HG02852 (cell line): ENCODE measurements around the gene DNAJC10.

Experiments
- ATAC-seq: cut with Tn5 transposase; IDR thresholded peaks from one replicate; pipeline ENCODE4 v1.9.1; 2021; ENCODE audit warnings: mild to moderate bottlenecking, moderate library complexity; ENCODE audit not compliant: unreplicated experiment

DNAJC10 gene

DNA sequence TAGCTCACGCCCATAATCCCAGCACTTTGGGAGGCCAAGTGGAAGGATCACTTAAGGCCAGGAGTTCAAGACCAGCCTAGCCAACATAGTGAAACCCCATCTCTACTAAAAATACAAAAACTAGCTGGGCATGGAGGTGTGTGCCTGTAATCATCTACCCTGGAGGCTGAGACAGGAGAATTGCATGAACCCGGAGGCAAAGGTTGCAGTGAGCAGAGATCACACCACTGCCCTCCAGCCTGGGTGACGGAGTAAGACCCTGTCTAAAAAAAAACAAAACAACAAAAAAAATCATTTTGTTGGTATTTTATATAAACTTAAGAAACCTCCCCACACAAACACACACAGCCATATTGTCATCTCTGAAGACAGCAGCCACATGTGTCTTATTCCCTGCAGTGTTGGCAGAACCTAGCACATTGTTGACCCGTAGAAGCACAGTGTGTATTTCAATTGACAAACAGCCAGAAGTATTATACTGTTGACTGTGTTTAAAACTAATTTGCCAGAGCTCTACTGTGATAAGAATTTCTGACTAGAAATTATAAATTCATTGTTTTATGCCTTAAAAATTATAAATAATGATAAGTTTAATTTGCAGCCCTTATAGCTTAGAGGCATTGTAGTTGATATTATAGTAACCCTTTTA lies 68.1 kb downstream of the DNAJC10 start:
- ATAC-seq = no peak

GRCh38 chr2:182784777-182785176 lies 68.7 kb downstream of the DNAJC10 start:
- no peak for ATAC-seq

DNA sequence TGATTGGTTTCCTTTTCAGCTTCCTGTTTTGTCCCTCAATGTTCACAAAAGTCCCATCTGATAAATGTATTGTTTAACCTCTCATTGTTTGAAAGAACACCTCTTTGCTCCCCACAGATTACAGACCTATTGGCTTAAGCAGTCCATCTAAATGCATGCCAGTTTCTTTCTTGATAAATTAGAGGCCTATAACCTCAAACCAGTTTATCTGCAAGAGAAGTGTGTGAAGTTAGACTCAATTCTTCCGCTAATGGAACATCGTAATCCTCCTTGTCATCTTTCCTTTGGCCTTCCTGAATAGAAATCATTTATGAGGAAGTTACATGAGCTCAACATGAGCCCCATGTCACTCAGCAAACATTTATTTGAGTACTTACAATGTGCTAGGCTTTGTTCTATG lies 76.4 kb downstream of the DNAJC10 start:
- no peak for ATAC-seq

DNA sequence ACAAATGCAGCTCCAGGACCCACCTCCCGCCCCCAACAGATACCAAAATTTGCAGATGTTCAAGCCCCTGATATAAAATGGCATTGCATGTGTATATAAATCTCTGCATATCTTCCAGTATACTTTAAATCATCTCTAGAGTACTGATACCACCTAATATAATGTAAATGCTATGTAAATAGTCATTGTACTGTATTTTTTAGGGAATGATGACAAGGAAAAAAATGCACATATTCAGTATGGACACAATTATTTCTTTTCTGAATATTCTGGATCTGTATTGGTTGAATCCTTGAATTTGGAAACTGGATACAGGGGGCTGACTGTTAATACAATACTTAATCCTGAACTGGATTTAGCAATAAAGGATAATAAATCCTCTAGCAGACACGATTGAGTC lies 82.7 kb downstream of the DNAJC10 start:
- ATAC-seq = no peak

DNA sequence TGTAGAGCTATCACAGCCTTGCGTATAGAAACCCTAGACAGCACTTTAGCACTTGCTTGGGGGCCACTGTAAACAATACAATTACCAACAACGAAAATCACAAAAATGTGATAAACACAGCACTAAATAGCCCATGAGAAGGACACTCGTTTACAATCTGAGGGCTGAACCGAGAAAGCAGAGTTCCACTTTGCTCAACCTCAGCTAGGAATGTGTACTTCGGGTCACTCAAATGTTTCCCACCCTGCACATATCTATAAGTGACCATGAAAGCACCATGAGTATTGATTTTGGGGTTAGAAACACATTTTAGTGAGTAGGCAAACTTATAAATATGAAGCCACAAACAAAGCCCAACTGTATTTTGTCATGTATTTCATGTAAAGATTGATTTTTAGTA lies 88.1 kb downstream of the DNAJC10 start:
- no peak for ATAC-seq

GRCh38 chr2:182807319-182807718 lies 91.3 kb downstream of the DNAJC10 start:
- ATAC-seq = no peak

DNA sequence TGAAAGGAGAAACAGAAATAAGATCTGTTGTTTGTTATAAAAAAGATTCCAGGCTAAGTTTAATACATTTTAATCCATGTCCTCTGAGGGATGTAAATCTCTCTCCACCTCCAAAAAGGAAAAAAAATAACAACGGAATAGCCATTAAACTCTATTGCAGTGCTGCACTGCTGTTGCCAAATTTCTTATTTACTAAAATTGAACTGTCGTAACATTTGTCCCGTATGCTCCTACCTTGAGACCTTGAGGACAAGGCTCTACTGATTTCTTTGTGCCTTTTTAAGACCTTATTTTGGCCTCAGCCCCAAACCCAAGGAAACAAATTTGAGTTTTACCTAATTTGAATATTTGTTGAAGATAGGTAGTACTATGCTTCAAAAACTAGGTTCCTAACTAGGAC lies 94.0 kb downstream of the DNAJC10 start:
- no peak for ATAC-seq

DNA sequence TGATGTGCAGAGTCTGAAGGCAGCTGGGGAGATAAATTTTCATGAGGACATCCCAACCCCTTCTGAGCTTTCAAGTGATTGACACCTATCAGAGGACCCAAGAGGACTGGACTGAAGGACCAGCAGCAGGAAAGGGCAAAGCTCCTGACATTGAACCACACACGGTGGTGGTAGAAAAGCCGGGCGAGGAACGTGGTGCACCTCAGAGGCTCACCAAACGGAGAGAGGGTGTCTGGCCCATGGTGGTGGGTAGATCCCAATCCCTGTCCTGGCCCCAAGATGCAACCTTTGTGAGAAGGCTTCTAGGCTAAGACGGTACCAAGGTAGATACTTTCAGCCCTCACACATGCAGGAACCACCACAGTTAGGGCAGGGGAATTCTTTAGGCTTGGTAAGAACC lies 98.3 kb downstream of the DNAJC10 start:
- ATAC-seq = no peak

GRCh38 chr2:182814804-182815203 lies 98.7 kb downstream of the DNAJC10 start:
- no peak for ATAC-seq

DNA sequence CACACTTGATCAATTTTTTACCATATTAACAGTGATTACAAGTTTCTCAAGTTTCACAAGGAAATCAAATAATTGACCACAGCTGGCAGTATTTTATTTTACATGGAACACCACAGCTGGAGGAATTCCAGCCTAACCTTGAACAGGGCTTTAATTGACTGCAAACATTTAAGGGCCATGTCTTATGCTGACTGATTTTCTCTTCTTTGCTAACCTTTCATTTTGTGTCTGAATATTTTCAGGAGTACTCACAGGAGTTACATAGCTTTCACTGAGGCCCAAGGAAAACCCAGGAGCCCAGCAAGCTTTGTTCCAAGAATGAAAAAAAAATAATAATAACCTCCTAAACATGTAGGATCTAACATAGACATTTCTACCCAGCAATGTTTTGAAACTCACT lies 100.8 kb downstream of the DNAJC10 start:
- no peak for ATAC-seq

- ATAC-seq = no peak
Observed at GRCh38 chr2:182817558-182817957, 101.5 kb downstream of the DNAJC10 start.

DNA sequence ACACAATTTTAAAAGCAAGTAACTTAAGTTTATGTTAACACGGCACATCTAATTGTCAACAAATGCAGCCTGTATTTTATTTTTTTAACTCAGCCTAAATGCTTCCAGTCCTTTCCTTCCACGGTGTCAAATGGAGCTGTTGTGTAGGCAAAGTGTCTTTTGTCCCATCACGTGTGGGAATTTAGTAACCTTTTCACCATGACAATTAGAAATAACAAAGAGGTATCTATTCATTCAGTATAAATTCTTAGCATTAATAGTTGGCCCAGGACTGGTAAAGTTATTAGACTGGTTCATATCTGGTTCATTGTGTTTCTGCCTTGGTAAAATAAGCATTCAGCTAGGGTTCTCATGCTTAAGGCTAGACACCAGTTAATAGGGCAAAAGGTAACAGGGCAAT lies 102.4 kb downstream of the DNAJC10 start:
- no peak for ATAC-seq

GRCh38 chr2:182818925-182819324 lies 102.9 kb downstream of the DNAJC10 start:
- ATAC-seq = no peak

DNA sequence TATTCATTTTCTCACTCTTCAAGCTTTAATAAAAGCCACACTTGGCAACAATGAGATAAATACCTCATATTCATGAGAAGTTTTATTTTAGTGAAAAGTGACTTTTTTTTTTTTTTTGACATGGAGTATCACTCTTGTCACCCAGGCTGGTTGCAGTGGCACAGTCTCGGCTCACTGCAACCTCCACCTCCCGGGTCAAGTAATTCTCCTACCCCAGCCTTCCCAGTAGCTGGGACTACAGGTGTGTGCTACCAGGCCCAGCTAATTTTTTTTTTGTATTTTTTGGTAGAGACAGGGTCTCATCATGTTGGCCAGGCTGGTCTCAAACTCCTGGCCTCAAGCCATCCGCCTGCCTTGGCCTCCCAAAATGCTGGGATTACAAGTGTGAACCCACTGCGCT lies 103.4 kb downstream of the DNAJC10 start:
- no peak for ATAC-seq

DNA sequence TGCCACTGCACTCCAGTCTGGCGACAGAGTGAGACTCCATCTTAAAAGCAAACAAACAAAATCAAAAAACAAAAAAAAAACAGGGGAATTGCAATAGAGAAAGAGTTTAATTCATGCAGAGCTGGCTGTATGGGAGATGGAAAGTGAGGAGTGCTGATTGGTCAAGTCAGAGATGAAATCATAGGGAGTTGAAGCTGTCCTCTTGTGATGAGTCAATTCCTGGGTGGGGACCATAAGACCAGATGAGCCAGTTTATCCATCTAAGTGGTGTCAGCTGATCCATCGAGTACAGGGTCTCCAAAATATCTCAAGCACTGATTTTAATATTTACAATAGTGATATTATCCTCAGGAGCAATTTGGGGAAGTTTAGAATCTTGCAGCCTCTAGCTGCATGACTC lies 105.1 kb downstream of the DNAJC10 start:
- ATAC-seq = no peak

DNA sequence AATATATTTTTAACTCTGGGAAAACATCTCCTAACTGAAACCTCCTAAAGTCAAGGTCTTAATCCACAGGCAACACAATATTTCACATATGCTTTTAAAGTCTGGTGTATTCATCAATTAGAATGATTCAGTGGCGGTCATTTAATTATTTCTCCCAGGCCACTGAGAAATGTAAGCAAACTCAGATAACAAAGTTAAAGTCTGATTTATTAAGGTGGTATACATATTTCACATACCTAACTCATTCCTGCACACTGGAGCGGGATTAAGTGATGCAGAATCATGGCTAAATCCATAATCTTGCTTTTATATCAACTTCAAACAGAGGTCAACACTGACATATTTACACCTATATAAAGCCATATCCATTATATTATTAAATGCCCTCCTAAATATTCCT lies 106.7 kb downstream of the DNAJC10 start:
- no peak for ATAC-seq

DNA sequence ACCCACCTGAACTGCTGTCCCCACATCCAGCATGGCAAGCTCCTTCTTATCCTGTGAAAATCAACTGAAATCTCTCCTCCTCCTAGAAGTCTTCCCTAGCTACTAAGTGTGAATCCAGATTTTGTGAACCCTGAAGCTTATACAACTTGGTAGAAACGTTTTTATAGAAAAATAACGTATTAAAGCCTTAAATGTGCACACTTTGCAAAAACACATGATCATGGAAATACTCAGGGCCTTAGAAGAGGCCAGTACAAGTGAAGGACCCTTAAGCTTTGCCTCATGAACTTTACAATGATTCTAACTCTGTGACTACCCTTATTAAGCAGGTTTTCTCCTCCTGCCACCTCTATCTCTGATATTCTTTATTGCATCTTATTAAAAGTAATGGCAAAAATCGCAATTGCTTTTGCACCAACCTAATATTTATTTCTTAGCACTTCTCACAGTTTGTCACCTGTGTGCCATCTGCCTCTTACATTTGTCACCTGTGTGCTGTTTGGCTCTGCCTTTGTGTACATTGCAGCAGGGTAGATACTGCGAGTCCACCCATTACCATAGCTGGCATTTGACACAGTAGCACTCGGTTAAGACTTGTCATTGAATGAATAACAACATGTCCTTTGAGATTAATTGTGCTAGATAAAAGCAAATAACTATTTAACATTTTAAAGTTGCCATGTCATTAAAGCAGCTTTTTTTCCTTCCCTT lies 108.2 kb downstream of the DNAJC10 start:
- no peak for ATAC-seq

- ATAC-seq = no peak
Observed at GRCh38 chr2:182824767-182825158, 108.7 kb downstream of the DNAJC10 start.

DNA sequence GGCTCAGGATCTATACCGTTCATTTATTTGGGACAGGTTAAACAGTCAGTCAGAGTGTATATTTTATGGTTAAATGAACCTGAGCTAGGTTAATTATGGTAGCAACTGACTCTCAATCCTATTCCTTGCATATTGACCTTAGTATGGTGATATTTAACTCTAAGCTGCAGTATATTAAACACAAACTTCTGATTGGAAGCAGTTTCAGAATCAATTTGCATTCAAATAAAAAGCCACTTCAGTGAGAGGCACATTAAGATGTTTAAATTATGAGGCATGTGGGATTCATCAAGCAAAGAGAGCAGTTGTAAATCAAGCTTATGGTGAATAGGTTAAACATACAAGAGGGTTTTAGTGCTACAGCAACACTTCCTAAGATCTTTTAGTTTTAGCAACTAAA lies 110.0 kb downstream of the DNAJC10 start:
- ATAC-seq = no peak

GRCh38 chr2:182826496-182826895 lies 110.4 kb downstream of the DNAJC10 start:
- no peak for ATAC-seq

GRCh38 chr2:182827182-182827879 lies 111.3 kb downstream of the DNAJC10 start:
- ATAC-seq = no peak

DNA sequence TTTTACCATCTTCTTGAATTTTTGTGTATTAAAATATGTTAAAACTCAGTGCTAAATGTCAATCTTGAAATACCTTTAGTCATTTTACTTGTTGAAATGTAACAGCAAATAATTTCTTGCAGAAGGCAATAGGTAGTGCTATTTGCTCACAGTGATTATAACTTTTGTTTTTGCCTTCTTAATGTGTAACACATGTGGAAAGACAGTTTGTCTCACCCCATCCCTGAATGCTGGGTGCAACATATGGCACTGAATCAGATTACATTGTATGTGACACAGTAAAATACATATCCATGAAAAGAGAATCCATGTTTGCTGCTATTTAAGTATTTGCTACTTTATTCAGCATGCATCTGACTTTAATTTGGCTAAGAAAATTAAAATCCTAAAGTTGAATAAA lies 115.0 kb downstream of the DNAJC10 start:
- ATAC-seq = no peak
